Astrocyte (in vitro differentiated cells and primary cell): ENCODE results near the gene UBLCP1. TPM values are rescaled to one million over a fixed set of nuclear protein-coding genes. Genes with fewer than 3 reads are reported as not detected.
A peak's percentile ranks its signal among the peaks of the same experiment; 100 is the strongest.

Experiments used
- DNase-seq: peaks from one replicate; pipeline ENCODE4 v3.0.0-alpha.2; 2010; ENCODE audit warnings: low read depth
- FAIRE-seq: peaks from 2 replicates; lab custom pipeline; 2011; peaks lifted over from hg19 to GRCh38; lab: Jason Lieb, UNC
- H2AFZ ChIP-seq: 2 replicates; pipeline ENCODE4 v1.6.0; 2012; ENCODE audit warnings: low read depth, low read length, inconsistent platforms
- H3K27ac ChIP-seq: 2 replicates; pipeline ENCODE4 v1.5.1; 2011; ENCODE audit warnings: low read depth, low read length, inconsistent platforms
- H3K27me3 ChIP-seq: 2 replicates; pipeline ENCODE4 v1.6.0; 2011; ENCODE audit warnings: low read length, inconsistent platforms; ENCODE audit not compliant: insufficient read depth
- H3K36me3 ChIP-seq: 2 replicates; pipeline ENCODE4 v1.5.1; 2011; ENCODE audit warnings: low read length, inconsistent platforms; ENCODE audit not compliant: insufficient read depth
- H3K4me1 ChIP-seq: 2 replicates; pipeline ENCODE4 v1.5.1; 2011; ENCODE audit warnings: low read length, inconsistent platforms; ENCODE audit not compliant: insufficient read depth
- H3K4me2 ChIP-seq: 2 replicates; pipeline ENCODE4 v1.6.0; 2012; ENCODE audit warnings: low read length, inconsistent platforms
- H3K4me3 ChIP-seq: 2 replicates; pipeline ENCODE4 v1.5.1; 2011; ENCODE audit warnings: low read depth, mild to moderate bottlenecking, low read length, inconsistent platforms; ENCODE audit not compliant: insufficient read depth
- H3K79me2 ChIP-seq: 2 replicates; pipeline ENCODE4 v1.6.0; 2012; ENCODE audit warnings: mild to moderate bottlenecking, low read length, inconsistent platforms; ENCODE audit not compliant: insufficient read depth
- H3K9ac ChIP-seq: 2 replicates; pipeline ENCODE4 v1.6.0; 2012; ENCODE audit warnings: mild to moderate bottlenecking, low read length, inconsistent platforms
- H3K9me3 ChIP-seq: 2 replicates; pipeline ENCODE4 v1.5.1; 2012; ENCODE audit warnings: low read depth, mild to moderate bottlenecking, low read length, inconsistent platforms; ENCODE audit not compliant: insufficient read depth
- H4K20me1 ChIP-seq: 2 replicates; pipeline ENCODE4 v1.6.0; 2012; ENCODE audit warnings: low read length, inconsistent platforms; ENCODE audit not compliant: insufficient read depth
- H3K27ac Mint-ChIP-seq: one replicate; pipeline ENCODE4 v1.8.0; 2021; ENCODE audit warnings: mild to moderate bottlenecking, mixed read lengths; ENCODE audit not compliant: unreplicated experiment
- H3K27me3 Mint-ChIP-seq: one replicate; pipeline ENCODE4 v1.8.0; 2021; ENCODE audit warnings: low read depth, mixed read lengths; ENCODE audit not compliant: unreplicated experiment
- H3K36me3 Mint-ChIP-seq: one replicate; pipeline ENCODE4 v1.8.0; 2021; ENCODE audit warnings: low read depth, mixed read lengths; ENCODE audit not compliant: unreplicated experiment
- H3K4me1 Mint-ChIP-seq: one replicate; pipeline ENCODE4 v1.8.0; 2021; ENCODE audit warnings: low read depth, mixed read lengths; ENCODE audit not compliant: unreplicated experiment
- H3K4me3 Mint-ChIP-seq: one replicate; pipeline ENCODE4 v1.8.0; 2021; ENCODE audit warnings: mild to moderate bottlenecking, moderate library complexity, mixed read lengths; ENCODE audit not compliant: unreplicated experiment
- H3K9me3 Mint-ChIP-seq: one replicate; pipeline ENCODE4 v1.8.0; 2021; ENCODE audit warnings: mild to moderate bottlenecking, mixed read lengths; ENCODE audit not compliant: unreplicated experiment
- EZH2 ChIP-seq: IDR thresholded peaks from 2 replicates; pipeline ENCODE4 v1.6.1; 2012; ENCODE audit warnings: mild to moderate bottlenecking, low read length, inconsistent platforms; ENCODE audit not compliant: insufficient read depth
- total RNA-seq: library from RNA; stranded (reverse); gene quantifications from 2 replicates; pipeline ENCODE4 v1.2.1, GENCODE V29; 2021
- TF ChIP-seq, protein P1 (sequence below): IDR thresholded peaks from 2 replicates; pipeline ENCODE4 v1.5.1; 2011; ENCODE audit warnings: low read depth, mild to moderate bottlenecking, inconsistent platforms, low read length, moderate library complexity; ENCODE audit not compliant: insufficient read depth

Gene UBLCP1
- total RNA-seq, 1 donor from 2014 or later = 31.3 TPM

DNA sequence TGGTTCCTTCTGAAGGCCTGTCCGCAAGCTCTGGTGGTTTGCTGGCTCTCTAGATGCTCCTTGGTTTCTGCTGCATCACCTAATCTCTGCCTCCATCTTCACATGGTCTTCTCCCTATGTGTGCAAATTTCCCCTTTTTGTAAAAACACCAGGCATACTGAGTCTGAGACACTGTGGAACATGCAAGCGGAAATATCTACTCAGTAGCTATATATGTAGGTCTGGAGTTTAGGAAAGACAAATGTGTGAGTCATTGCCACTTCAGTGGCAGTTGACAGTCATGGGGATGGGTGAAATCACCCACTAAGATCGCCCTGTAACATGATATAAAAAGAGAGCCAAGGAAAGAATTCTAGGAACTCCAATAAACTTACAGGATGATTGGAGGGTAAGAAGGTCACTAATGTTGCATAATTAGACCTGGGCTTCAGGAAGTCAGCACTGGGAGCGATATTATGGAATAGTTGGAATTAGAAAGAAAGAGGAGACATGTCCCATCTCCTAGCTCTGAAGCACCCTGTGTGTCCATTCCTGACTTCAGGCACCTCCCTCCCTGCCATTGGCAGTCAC, 22.7 kb upstream of the UBLCP1 start:
- peak overlapping the region; percentile 44 for H3K4me2 ChIP-seq
- FAIRE-seq = no peak
- no peaks in the 10 kb centered on the region for H3K9me3 ChIP-seq
- no peaks in the 10 kb centered on the region for H3K27me3 ChIP-seq
- H3K4me3 ChIP-seq = no peak overlapping the region
- H3K27me3 Mint-ChIP-seq = peaks cover 5% of the 10 kb centered on the region
- H3K9ac ChIP-seq = no peak overlapping the region
- no peaks in the 10 kb centered on the region for H3K9me3 Mint-ChIP-seq
- H3K27ac ChIP-seq = no peak overlapping the region
- H2AFZ ChIP-seq = no peak overlapping the region
- H3K36me3 ChIP-seq = no peaks in the 10 kb centered on the region
- H3K79me2 ChIP-seq = no peaks in the 10 kb centered on the region
- H3K4me3 Mint-ChIP-seq = no peak overlapping the region
- TF ChIP-seq, protein P1, sequence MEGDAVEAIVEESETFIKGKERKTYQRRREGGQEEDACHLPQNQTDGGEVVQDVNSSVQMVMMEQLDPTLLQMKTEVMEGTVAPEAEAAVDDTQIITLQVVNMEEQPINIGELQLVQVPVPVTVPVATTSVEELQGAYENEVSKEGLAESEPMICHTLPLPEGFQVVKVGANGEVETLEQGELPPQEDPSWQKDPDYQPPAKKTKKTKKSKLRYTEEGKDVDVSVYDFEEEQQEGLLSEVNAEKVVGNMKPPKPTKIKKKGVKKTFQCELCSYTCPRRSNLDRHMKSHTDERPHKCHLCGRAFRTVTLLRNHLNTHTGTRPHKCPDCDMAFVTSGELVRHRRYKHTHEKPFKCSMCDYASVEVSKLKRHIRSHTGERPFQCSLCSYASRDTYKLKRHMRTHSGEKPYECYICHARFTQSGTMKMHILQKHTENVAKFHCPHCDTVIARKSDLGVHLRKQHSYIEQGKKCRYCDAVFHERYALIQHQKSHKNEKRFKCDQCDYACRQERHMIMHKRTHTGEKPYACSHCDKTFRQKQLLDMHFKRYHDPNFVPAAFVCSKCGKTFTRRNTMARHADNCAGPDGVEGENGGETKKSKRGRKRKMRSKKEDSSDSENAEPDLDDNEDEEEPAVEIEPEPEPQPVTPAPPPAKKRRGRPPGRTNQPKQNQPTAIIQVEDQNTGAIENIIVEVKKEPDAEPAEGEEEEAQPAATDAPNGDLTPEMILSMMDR = no peak
- no peak for TF ChIP-seq EZH2
- no peaks in the 10 kb centered on the region for H4K20me1 ChIP-seq
- peaks cover 11% of the 10 kb centered on the region for H3K4me1 Mint-ChIP-seq
- DNase-seq = peak; percentile 58
- H3K36me3 Mint-ChIP-seq = no peaks in the 10 kb centered on the region
- H3K4me1 ChIP-seq = peaks cover 8% of the 10 kb centered on the region
- peak overlapping the region; percentile 20 for H3K27ac Mint-ChIP-seq

GRCh38 chr5:159241946-159242552, 21.0 kb upstream of the UBLCP1 start:
- Histone ChIP-seq H3K27ac (no peak overlapping the region), H3K9me3 (no peaks in the 10 kb centered on the region), H3K36me3 (no peaks in the 10 kb centered on the region), H3K4me1 (peaks cover 8% of the 10 kb centered on the region), H4K20me1 (no peaks in the 10 kb centered on the region), H3K4me3 (no peak overlapping the region), H3K4me2 (no peak overlapping the region), H2AFZ (no peak overlapping the region), H3K79me2 (no peaks in the 10 kb centered on the region), H3K9ac (no peak overlapping the region), H3K27me3 (no peaks in the 10 kb centered on the region)
- H3K36me3 Mint-ChIP-seq = no peaks in the 10 kb centered on the region
- FAIRE-seq (no peak), DNase-seq (no peak)
- no peak for TF ChIP-seq EZH2
- TF ChIP-seq, protein P1 = no peak
- H3K4me3 Mint-ChIP-seq = no peak overlapping the region
- H3K4me1 Mint-ChIP-seq = peaks cover 11% of the 10 kb centered on the region
- no peaks in the 10 kb centered on the region for H3K9me3 Mint-ChIP-seq
- H3K27me3 Mint-ChIP-seq = peaks cover 11% of the 10 kb centered on the region
- no peak overlapping the region for H3K27ac Mint-ChIP-seq

GRCh38 chr5:159242656-159243055, 20.4 kb upstream of the UBLCP1 start:
- no peaks in the 10 kb centered on the region for H3K79me2 ChIP-seq
- no peaks in the 10 kb centered on the region for H3K9me3 Mint-ChIP-seq
- no peak overlapping the region for H3K9ac ChIP-seq
- H3K36me3 ChIP-seq = no peaks in the 10 kb centered on the region
- peaks cover 8% of the 10 kb centered on the region for H3K4me1 ChIP-seq
- H2AFZ ChIP-seq = no peak overlapping the region
- FAIRE-seq (no peak), DNase-seq (no peak)
- H3K4me2 ChIP-seq = no peak overlapping the region
- peaks cover 11% of the 10 kb centered on the region for H3K4me1 Mint-ChIP-seq
- no peak overlapping the region for H3K4me3 ChIP-seq
- peaks cover 11% of the 10 kb centered on the region for H3K27me3 Mint-ChIP-seq
- H3K27ac Mint-ChIP-seq = no peak overlapping the region
- no peaks in the 10 kb centered on the region for H3K36me3 Mint-ChIP-seq
- no peak overlapping the region for H3K4me3 Mint-ChIP-seq
- no peaks in the 10 kb centered on the region for H4K20me1 ChIP-seq
- no peaks in the 10 kb centered on the region for H3K9me3 ChIP-seq
- H3K27ac ChIP-seq = no peak overlapping the region
- H3K27me3 ChIP-seq = no peaks in the 10 kb centered on the region
- TF ChIP-seq, protein P1 = no peak
